ENCODE data around the gene MOV10.

Gene MOV10

GRCh38 chr1:112743174-112744008 is 68.9 kb downstream of the MOV10 start:
- DNase-seq = no peak

- no peak for DNase-seq
These were observed 69.6 kb downstream of the MOV10 start for GRCh38 chr1:112744009-112744578.

DNA sequence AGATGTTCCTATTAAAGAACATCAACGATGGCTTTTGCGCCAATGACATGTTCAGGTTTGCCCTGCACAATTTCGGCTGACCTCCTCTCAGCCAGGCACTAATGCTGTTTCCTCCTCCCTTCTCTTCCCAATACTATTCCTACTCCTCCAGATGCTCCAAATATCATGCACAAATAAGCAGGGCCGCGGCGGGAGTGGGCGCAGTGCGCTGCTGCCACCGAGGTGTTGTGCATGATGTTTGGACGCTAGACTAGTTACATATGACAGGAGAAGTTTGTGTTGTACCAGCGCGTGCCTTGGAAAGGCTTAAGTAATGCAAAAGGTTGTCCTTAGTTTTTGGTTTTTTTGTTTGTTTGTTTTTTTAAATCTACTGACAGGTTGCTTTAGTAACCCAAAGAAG is 73.9 kb downstream of the MOV10 start:
- no peak for DNase-seq
